ENCODE results near the gene ST3GAL3. TPM values are rescaled to one million over a fixed set of nuclear protein-coding genes. Genes with fewer than 3 reads are reported as not detected.

The ST3GAL3 gene
- total RNA-seq, 4 donors from 2014 or later = 4.4 to 19.0 (median 6.1) TPM

DNA sequence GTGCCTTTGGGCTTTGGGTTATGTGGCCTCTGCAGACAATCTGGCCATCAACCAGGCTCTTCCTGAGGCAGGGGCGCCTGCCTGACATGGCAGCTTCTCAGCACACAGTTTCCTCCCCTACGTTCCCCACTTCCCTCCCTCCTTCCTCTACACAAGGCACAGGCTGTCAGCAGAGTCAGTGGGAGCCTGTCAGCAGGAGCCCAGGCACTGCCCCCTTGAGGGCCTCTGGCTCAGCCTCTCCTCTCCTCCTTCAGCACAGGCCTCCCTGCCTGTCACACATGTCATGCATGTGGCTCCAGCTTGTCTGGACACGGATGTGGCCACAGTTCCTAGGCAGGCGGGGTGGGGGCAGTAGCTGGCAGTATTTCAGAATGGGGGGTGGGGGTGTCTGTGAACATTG lies 174.1 kb downstream of the ST3GAL3 start:
- Histone ChIP-seq H3K9me3 (no peaks in the 10 kb centered on the region), H3K36me3 (no peaks in the 10 kb centered on the region), H3K27ac (no peak overlapping the region), H3K27me3 (no peaks in the 10 kb centered on the region), H3K4me3 (no peak overlapping the region), H3K4me1 (no peaks in the 10 kb centered on the region)
- TF ChIP-seq, protein P1, sequence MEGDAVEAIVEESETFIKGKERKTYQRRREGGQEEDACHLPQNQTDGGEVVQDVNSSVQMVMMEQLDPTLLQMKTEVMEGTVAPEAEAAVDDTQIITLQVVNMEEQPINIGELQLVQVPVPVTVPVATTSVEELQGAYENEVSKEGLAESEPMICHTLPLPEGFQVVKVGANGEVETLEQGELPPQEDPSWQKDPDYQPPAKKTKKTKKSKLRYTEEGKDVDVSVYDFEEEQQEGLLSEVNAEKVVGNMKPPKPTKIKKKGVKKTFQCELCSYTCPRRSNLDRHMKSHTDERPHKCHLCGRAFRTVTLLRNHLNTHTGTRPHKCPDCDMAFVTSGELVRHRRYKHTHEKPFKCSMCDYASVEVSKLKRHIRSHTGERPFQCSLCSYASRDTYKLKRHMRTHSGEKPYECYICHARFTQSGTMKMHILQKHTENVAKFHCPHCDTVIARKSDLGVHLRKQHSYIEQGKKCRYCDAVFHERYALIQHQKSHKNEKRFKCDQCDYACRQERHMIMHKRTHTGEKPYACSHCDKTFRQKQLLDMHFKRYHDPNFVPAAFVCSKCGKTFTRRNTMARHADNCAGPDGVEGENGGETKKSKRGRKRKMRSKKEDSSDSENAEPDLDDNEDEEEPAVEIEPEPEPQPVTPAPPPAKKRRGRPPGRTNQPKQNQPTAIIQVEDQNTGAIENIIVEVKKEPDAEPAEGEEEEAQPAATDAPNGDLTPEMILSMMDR (IDR thresholded peaks at IDR 0.05) = no peak
- TF ChIP-seq POLR2A (IDR thresholded peaks at IDR 0.05) = no peak
- no peak for DNase-seq

DNA sequence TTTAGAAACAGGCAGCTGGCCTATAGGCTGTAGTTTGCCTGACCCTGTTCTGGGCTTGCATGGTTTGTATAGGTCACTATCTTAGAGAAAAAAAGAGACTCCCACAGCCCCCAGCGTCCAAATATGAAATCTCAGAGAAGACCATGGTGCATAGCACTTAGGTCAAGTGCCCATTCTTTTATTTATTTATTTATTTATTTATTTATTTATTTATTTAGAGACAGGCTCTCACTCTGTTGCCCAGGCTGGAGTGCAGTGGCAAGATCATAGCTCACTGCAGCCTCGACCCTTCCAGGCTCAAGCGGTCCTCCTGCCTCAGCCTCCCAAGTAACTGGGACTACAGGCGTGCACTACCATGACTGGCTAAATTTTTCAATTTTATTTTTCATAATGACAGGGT lies 175.4 kb downstream of the ST3GAL3 start:
- Histone ChIP-seq H3K9me3 (no peaks in the 10 kb centered on the region), H3K36me3 (no peaks in the 10 kb centered on the region), H3K27ac (no peak overlapping the region), H3K4me3 (no peak overlapping the region), H3K4me1 (no peaks in the 10 kb centered on the region), H3K27me3 (no peaks in the 10 kb centered on the region)
- no peak for DNase-seq
- TF ChIP-seq POLR2A (IDR thresholded peaks at IDR 0.05) = no peak
- TF ChIP-seq, protein P1 (IDR thresholded peaks at IDR 0.05) = no peak

DNA sequence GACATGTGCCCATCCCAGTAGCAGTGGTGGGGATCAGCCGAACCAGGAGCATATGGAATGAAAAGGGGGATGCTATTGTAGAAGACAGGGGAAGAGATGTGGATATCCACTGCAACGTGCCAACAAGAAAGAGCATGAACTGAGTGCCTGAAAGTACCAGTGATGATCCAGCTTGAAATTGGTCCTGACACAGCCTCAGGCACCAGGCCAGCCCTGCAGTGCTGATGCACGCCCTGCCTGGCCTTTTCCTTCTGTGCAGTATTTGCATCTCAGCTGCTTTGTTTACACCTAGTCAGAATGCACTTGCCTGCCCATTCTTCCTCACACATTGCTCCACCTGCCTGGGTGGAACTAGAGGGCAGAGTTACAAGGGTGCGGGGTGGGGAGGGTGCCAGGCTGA lies 176.0 kb downstream of the ST3GAL3 start:
- Histone ChIP-seq H3K36me3 (no peaks in the 10 kb centered on the region), H3K4me3 (no peak overlapping the region), H3K4me1 (no peaks in the 10 kb centered on the region), H3K27me3 (no peaks in the 10 kb centered on the region), H3K9me3 (no peaks in the 10 kb centered on the region), H3K27ac (no peak overlapping the region)
- TF ChIP-seq POLR2A (IDR thresholded peaks at IDR 0.05) = no peak
- TF ChIP-seq, protein P1 (IDR thresholded peaks at IDR 0.05) = no peak
- no peak for DNase-seq

DNA sequence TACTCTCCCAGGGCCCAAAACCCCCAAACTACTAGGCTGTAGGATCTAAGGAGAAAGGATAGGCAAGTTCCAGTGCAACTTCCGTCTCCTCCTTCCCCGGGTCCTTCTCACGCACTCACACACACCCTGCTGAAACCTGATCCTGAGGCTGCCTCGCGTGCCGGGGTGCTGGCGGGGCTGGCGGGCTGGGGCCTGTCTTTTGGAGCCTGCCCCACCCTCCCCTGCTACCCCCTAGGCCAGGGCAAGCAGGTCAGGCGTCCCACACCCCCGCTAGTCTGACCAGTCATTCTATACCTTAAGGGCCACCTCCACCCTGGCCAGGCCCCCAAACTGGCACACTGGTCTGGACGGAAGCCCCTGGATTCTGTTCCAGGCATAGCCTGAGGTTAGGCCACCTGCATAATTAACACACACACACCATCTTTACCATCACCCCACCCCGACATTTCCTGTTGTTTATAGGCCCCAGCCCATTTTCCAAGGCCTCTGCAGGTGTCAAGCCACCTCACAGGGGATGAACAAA lies 178.0 kb downstream of the ST3GAL3 start:
- H3K9me3 ChIP-seq = no peaks in the 10 kb centered on the region
- TF ChIP-seq, protein P1 (IDR thresholded peaks at IDR 0.05) = no peak
- no peak for TF ChIP-seq POLR2A (IDR thresholded peaks at IDR 0.05)
- H3K36me3 ChIP-seq = no peaks in the 10 kb centered on the region
- H3K27me3 ChIP-seq = no peaks in the 10 kb centered on the region
- H3K4me3 ChIP-seq = no peak overlapping the region
- no peaks in the 10 kb centered on the region for H3K4me1 ChIP-seq
- H3K27ac ChIP-seq = no peak overlapping the region
- no peak for DNase-seq

DNA sequence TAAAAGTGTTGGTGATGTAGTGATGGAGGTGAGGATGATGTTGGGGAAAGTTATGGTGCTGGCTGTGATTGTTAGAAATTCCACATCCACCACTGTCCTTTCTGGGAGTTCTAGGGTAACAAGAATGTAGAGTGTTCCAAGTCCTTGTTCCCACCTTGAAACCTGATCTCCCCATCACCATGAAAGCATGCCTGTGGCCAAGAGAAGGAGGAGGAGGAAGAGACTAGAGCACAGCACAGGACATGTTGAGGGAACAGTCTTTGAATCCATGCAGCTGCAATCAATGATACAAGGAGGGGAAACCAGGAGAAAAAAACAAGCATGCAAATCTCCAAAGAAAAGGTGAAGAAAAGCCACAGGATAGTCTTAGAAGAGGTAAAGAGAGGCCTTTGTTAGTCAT lies 180.4 kb downstream of the ST3GAL3 start:
- no peak for DNase-seq
- H3K27me3 ChIP-seq = no peaks in the 10 kb centered on the region
- H3K4me1 ChIP-seq = no peaks in the 10 kb centered on the region
- H3K36me3 ChIP-seq = no peaks in the 10 kb centered on the region
- H3K4me3 ChIP-seq = no peak overlapping the region
- H3K9me3 ChIP-seq = no peaks in the 10 kb centered on the region
- no peak for TF ChIP-seq POLR2A (IDR thresholded peaks at IDR 0.05)
- TF ChIP-seq, protein P1 (IDR thresholded peaks at IDR 0.05) = no peak
- no peak overlapping the region for H3K27ac ChIP-seq

DNA sequence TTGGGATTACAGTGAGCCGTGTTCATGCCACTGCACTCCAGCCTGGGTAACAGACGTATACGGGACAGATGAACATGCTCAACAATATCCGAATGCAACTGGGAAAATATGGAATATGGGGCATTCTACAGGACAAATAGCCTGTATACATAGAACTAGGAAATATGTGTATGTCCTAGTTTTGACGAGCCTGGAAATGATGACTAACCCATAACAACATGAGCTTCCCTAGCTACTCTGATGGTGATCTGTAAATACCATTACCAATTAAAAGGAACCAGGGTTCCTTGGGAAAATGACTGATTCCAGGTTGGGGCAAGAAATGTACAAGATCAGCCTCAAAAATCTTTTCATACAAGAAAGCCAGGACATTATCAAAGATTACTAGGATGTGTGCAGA lies 183.5 kb downstream of the ST3GAL3 start:
- Histone ChIP-seq H3K4me3 (no peak overlapping the region), H3K27ac (no peak overlapping the region), H3K27me3 (no peaks in the 10 kb centered on the region), H3K4me1 (no peaks in the 10 kb centered on the region), H3K36me3 (no peaks in the 10 kb centered on the region), H3K9me3 (no peaks in the 10 kb centered on the region)
- TF ChIP-seq POLR2A (IDR thresholded peaks at IDR 0.05) = no peak
- TF ChIP-seq, protein P1 (IDR thresholded peaks at IDR 0.05) = no peak
- no peak for DNase-seq

Measured in Peyer's patch (tissue), 4 donors.